OCI-LY1 (cell line): ENCODE measurements around the gene CPN1.

Experiments
- CTCF ChIP-seq: fragments of 200-600 bp; sonication (generic), shearing (Covaris generic); IDR thresholded peaks from 2 replicates; pipeline ENCODE4 v1.5.1; 2017; ENCODE audit warnings: mild to moderate bottlenecking, antibody characterized with exemption, low read length, moderate library complexity, mixed read lengths
- EZH2 ChIP-seq: fragments of 200-600 bp; sonication (generic), shearing (Covaris generic); IDR thresholded peaks from 2 replicates; pipeline ENCODE4 v1.8.0; 2017; ENCODE audit warnings: borderline replicate concordance, mixed run types, mild to moderate bottlenecking, antibody characterized with exemption, low read length, moderate library complexity, mixed read lengths

- no peak for TF ChIP-seq CTCF
- no peak for TF ChIP-seq EZH2
Measured at GRCh38 chr10:100109670-100110069, 28.0 kb upstream of the CPN1 start.
